ENCODE measurements around the gene CLIP4. TPM values are rescaled to one million over a fixed set of nuclear protein-coding genes. Genes with fewer than 3 reads are reported as not detected.
"Not testable (repeated sequence)": the region's sequence is repeated elsewhere in the genome, so short reads cannot be mapped to it uniquely, and the experiment has no call there.

Gene CLIP4
- total and polyA plus RNA-seq, 9 donors: 20.7 to 64.7 (median 46.6) TPM

- DNase-seq: no peak
- Histone ChIP-seq H3K9me3 (no peaks in the 10 kb centered on the region), H3K4me1 (ENCODE audit: insufficient read depth) (no peaks in the 10 kb centered on the region), H3K27ac (no peak overlapping the region), H3K36me3 (no peaks in the 10 kb centered on the region), H3K4me3 (no peak overlapping the region), H3K27me3 (no peaks in the 10 kb centered on the region)
- TF ChIP-seq EP300 (IDR thresholded peaks at IDR 0.05) (no peak), POLR2A (IDR thresholded peaks at IDR 0.05) (no peak), CTCF (IDR thresholded peaks at IDR 0.05) (no peak)
- 88 to 94% (median 94%) methylated on average over 3 of the region's 3 CpGs for whole genome bisulfite sequencing, 3 donors
- intact Hi-C loops (cut with DNase I): no loop called here
Observed at GRCh38 chr2:29106256-29106655, 9.0 kb upstream of the CLIP4 start.

- DNase-seq: no peak
- no peaks in the 10 kb centered on the region for H3K27me3 ChIP-seq
- WGBS, 3 donors: 65 to 81% (median 75%) methylated on average over 2 of the region's 2 CpGs
- TF ChIP-seq EP300 (IDR thresholded peaks at IDR 0.05) (no peak), POLR2A (IDR thresholded peaks at IDR 0.05) (no peak), CTCF (IDR thresholded peaks at IDR 0.05) (no peak)
- no peaks in the 10 kb centered on the region for H3K36me3 ChIP-seq
- intact Hi-C loops (cut with DNase I): no loop called here
- no peak overlapping the region for H3K4me3 ChIP-seq
- H3K27ac ChIP-seq: no peak overlapping the region
- no peaks in the 10 kb centered on the region for H3K9me3 ChIP-seq
- no peaks in the 10 kb centered on the region for H3K4me1 ChIP-seq (ENCODE audit: insufficient read depth)
Observed at GRCh38 chr2:29106980-29107388, 8.2 kb upstream of the CLIP4 start.

GRCh38 chr2:29107547-29107946 lies 7.7 kb upstream of the CLIP4 start:
- H3K4me1 ChIP-seq (ENCODE audit: insufficient read depth); H3K9me3 ChIP-seq; H3K27ac ChIP-seq; H3K36me3 ChIP-seq; DNase-seq; intact Hi-C loops (cut with DNase I); H3K27me3 ChIP-seq; H3K4me3 ChIP-seq: not testable (repeated sequence)
- 93 to 95% (median 95%) methylated on average over 3 of the region's 3 CpGs for WGBS, 3 donors

GRCh38 chr2:29108225-29108624 lies 7.0 kb upstream of the CLIP4 start:
- WGBS, 3 donors: 87 to 93% (median 90%) methylated on average over 8 of the region's 8 CpGs
- no peak overlapping the region for H3K27ac ChIP-seq
- H3K4me3 ChIP-seq: no peak overlapping the region
- intact Hi-C loops (cut with DNase I): no loop called here
- no peaks in the 10 kb centered on the region for H3K27me3 ChIP-seq
- H3K4me1 ChIP-seq (ENCODE audit: insufficient read depth): no peaks in the 10 kb centered on the region
- H3K36me3 ChIP-seq: no peaks in the 10 kb centered on the region
- DNase-seq: no peak
- TF ChIP-seq POLR2A (IDR thresholded peaks at IDR 0.05): no peak
- no peak for TF ChIP-seq CTCF (IDR thresholded peaks at IDR 0.05)
- no peak for TF ChIP-seq EP300 (IDR thresholded peaks at IDR 0.05)
- H3K9me3 ChIP-seq: no peaks in the 10 kb centered on the region

- TF ChIP-seq EP300 (IDR thresholded peaks at IDR 0.05) (no peak), CTCF (IDR thresholded peaks at IDR 0.05) (no peak), POLR2A (IDR thresholded peaks at IDR 0.05) (no peak)
- no peak for DNase-seq
- H3K27ac ChIP-seq: no peak overlapping the region
- no peaks in the 10 kb centered on the region for H3K27me3 ChIP-seq
- 97 to 100% (median 97%) methylated on average over 2 of the region's 2 CpGs for WGBS, 3 donors
- no peaks in the 10 kb centered on the region for H3K36me3 ChIP-seq
- intact Hi-C loops (cut with DNase I): no loop called here
- no peaks in the 10 kb centered on the region for H3K9me3 ChIP-seq
- H3K4me1 ChIP-seq (ENCODE audit: insufficient read depth): peaks cover 2% of the 10 kb centered on the region
- no peak overlapping the region for H3K4me3 ChIP-seq
Observed at GRCh38 chr2:29109246-29109645, 6.0 kb upstream of the CLIP4 start.

Measured in ovary (tissue), 9 donors.